Measurements from ENCODE around the gene CCDC187.

Gene CCDC187

DNA sequence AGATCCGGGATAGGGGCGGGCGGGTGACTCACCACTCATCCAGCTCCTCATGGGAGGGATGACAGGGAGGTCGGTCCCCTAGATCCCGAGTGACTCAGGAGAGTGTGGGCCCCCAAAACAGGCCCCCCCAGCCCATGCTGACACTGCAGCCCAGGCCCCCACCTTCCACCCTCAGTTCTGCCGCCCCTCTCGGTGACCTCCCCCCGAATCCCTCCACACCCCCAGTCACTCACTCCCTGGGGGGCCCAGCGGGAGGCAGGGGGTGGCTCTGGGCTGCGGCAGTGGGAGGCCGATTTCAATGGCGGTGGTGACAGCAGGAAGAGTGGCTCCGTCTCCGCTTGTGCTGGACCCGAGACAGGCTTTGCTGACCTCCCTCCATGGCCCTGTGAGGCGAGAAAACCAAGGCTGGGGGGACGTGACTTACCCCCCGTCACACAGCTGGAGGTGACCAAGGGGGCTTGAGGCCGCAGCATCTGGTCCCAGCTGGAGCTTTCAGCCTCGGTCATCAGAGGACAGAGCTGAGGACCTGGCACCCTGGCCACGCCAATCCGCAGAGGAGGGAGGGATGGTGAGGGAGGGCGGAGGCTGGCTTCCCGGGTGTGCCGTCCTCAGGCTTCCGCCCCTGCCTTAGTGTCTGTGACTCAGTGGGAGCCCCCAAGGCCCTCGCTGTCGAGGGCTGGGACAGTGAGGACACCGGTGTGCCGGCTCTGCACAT lies 32.4 kb upstream of the CCDC187 start:
- in situ Hi-C loops (cut with HindIII; ENCODE audit: low pct_unique_long_range_greater_than_20kb, low sequenced_read_pairs): no loop called here
- TF ChIP-seq JUND (IDR thresholded peaks at IDR 0.05; ENCODE audit: low read depth): no peak
- no peak for DNase-seq (ENCODE audit: low read depth in 1 of 2, low spot score in 1 of 2)

GRCh38 chr9:136335296-136336155 lies 31.6 kb upstream of the CCDC187 start:
- in situ Hi-C loops (cut with HindIII; ENCODE audit: low pct_unique_long_range_greater_than_20kb, low sequenced_read_pairs): no loop called here
- TF ChIP-seq JUND (IDR thresholded peaks at IDR 0.05; ENCODE audit: low read depth): no peak
- no peak for DNase-seq (ENCODE audit: low read depth in 1 of 2, low spot score in 1 of 2)

- DNase-seq (ENCODE audit: low read depth in 1 of 2, low spot score in 1 of 2): no peak
- in situ Hi-C loops (cut with HindIII; ENCODE audit: low pct_unique_long_range_greater_than_20kb, low sequenced_read_pairs): no loop called here
These were observed 30.6 kb upstream of the CCDC187 start for GRCh38 chr9:136334541-136334940.

GRCh38 chr9:136333486-136333885 lies 29.6 kb upstream of the CCDC187 start:
- TF ChIP-seq JUND (IDR thresholded peaks at IDR 0.05; ENCODE audit: low read depth): no peak
- in situ Hi-C loops (cut with HindIII; ENCODE audit: low pct_unique_long_range_greater_than_20kb, low sequenced_read_pairs): no loop called here
- no peak for DNase-seq (ENCODE audit: low read depth in 1 of 2, low spot score in 1 of 2)

More at GRCh38 chr9:136334541-136334940, 30.6 kb upstream of the CCDC187 start:
- TF ChIP-seq JUND (IDR thresholded peaks at IDR 0.05; ENCODE audit: low read depth): no peak

- no peak for TF ChIP-seq JUND (IDR thresholded peaks at IDR 0.05; ENCODE audit: low read depth)
- in situ Hi-C loops (cut with HindIII; ENCODE audit: low pct_unique_long_range_greater_than_20kb, low sequenced_read_pairs): no loop called here
- no peak for DNase-seq (ENCODE audit: low read depth in 1 of 2, low spot score in 1 of 2)
These were observed 29.2 kb upstream of the CCDC187 start for GRCh38 chr9:136333045-136333444.

DNA sequence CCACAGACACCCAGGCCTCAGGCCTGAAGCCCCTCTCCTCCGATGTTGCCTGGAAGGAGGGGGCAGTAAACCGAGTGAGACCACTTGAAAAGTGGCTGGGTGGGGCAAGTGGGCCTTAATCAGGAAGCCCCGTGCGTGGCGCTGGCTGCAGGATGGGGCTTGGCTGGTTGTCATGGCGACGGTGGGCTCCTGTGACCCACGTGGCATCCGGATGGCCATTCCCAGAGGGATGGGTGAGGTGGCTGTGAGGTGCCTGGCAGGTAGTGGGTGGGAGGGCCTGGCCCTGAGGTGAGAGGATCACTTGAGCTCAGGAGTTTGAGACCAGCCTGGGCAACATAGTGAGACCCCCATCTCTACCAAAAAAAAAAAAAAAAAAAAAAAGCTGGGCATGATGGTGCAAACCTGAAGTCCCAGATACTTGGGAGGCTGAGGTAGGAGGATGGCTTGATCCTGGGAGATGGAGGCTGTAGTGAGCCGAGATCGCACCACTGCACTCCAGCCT lies 28.6 kb upstream of the CCDC187 start:
- no peak for TF ChIP-seq JUND (IDR thresholded peaks at IDR 0.05; ENCODE audit: low read depth)
- no peak for DNase-seq (ENCODE audit: low read depth in 1 of 2, low spot score in 1 of 2)
- in situ Hi-C loops (cut with HindIII; ENCODE audit: low pct_unique_long_range_greater_than_20kb, low sequenced_read_pairs): no loop called here

GRCh38 chr9:136331556-136332481 lies 27.9 kb upstream of the CCDC187 start:
- no peak for DNase-seq (ENCODE audit: low read depth in 1 of 2, low spot score in 1 of 2)
- in situ Hi-C loops (cut with HindIII; ENCODE audit: low pct_unique_long_range_greater_than_20kb, low sequenced_read_pairs): no loop called here
- TF ChIP-seq JUND (IDR thresholded peaks at IDR 0.05; ENCODE audit: low read depth): no peak

DNA sequence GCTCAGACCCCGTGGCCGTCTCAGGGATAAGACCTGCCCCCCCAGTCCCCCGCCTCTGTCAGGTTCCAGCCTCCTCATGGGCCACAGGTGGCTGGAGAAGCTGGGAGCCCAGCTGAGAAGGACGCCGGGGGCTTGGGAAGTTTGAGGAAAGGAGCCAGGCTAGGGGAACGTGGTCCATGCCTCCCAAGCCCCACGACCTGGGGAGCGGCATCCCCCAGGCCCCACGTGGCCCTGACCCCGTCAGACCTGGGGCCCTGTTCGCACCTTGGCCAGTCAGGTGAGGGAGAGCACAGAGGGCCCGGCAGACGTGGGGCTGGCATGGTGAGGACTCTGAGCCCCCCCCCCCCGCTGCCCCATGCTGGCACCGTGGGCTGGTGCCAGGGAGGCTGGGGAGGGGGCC lies 27.1 kb upstream of the CCDC187 start:
- no peak for DNase-seq (ENCODE audit: low read depth in 1 of 2, low spot score in 1 of 2)
- in situ Hi-C loops (cut with HindIII; ENCODE audit: low pct_unique_long_range_greater_than_20kb, low sequenced_read_pairs): no loop called here
- no peak for TF ChIP-seq JUND (IDR thresholded peaks at IDR 0.05; ENCODE audit: low read depth)

DNA sequence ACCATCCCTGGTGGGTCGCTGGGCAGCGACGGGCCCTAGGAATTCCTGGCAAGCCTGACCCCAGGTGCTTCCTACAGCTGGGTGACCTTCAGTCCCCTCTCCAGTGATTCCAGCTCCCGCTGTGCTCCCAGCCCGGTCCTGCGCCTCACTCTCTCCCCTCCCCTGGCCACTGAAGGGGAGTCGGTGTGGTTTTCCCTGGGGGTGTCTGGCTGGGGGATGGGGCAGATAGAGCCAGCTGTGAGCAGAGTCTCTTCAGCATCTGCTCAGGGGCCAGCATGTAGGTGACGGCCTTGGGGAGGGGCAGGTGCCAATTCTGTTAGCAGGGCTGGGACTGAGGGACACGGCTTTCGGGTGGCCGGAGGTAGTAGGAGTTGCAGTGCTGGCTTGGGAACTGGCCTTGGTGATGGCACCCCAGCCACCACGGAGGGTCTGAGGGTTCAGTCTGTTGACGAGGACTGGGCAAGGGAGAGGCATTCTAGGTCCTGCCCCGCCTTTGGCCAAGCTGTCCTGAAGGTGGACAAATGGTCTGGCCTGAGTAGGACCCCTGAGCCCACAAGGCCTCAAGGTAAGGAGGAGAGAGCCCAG lies 26.6 kb upstream of the CCDC187 start:
- DNase-seq (ENCODE audit: low read depth in 1 of 2, low spot score in 1 of 2): no peak
- in situ Hi-C loops (cut with HindIII; ENCODE audit: low pct_unique_long_range_greater_than_20kb, low sequenced_read_pairs): no loop called here
- no peak for TF ChIP-seq JUND (IDR thresholded peaks at IDR 0.05; ENCODE audit: low read depth)

GRCh38 chr9:136329636-136330405 lies 25.9 kb upstream of the CCDC187 start:
- in situ Hi-C loops (cut with HindIII; ENCODE audit: low pct_unique_long_range_greater_than_20kb, low sequenced_read_pairs): no loop called here
- DNase-seq (ENCODE audit: low read depth in 1 of 2, low spot score in 1 of 2): no peak
- no peak for TF ChIP-seq JUND (IDR thresholded peaks at IDR 0.05; ENCODE audit: low read depth)

- TF ChIP-seq JUND (IDR thresholded peaks at IDR 0.05; ENCODE audit: low read depth): no peak
- DNase-seq (ENCODE audit: low read depth in 1 of 2, low spot score in 1 of 2): no peak
- in situ Hi-C loops (cut with HindIII; ENCODE audit: low pct_unique_long_range_greater_than_20kb, low sequenced_read_pairs): no loop called here
These were observed 25.3 kb upstream of the CCDC187 start for GRCh38 chr9:136329211-136329627.

Measured in T47D (cell line).